Measurements from ENCODE around the gene ST6GALNAC4.

Gene ST6GALNAC4

DNA sequence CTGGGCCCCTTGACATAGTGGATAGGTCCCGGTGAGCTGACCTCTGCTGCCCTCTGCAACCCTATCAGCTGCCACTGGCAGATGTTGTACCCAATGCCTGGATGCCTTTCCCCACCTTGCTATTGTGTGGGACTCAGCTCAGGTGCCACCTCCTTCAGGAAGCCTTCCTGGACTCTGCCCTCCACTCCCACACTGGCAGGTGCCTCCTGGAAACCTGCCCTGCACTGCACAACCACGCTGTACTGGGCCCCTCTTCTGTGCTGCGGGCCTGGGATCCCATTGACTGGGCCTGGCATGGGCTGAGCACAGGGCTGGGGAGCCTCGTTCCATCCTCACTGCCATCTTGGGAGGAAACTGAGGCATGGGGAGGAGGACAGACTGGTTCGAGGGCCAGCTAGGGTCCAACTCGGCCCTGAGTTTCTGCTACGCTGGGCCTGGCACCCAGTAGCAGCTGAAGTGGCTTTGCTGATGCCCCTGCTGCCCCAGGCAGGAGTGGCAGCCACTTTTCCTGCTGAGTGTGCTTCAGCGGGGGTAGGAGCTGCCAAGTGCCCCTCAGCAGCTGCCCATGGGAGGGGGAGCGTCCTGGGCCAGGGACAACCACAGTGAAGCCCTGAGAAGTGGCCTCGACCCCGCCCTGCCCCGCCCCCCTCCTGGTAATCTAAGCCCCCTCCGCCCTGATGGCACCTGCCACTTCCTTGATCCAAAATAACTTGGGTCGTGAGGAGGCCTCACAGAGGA, 40.6 kb downstream of the ST6GALNAC4 start:
- TF ChIP-seq, protein P1, sequence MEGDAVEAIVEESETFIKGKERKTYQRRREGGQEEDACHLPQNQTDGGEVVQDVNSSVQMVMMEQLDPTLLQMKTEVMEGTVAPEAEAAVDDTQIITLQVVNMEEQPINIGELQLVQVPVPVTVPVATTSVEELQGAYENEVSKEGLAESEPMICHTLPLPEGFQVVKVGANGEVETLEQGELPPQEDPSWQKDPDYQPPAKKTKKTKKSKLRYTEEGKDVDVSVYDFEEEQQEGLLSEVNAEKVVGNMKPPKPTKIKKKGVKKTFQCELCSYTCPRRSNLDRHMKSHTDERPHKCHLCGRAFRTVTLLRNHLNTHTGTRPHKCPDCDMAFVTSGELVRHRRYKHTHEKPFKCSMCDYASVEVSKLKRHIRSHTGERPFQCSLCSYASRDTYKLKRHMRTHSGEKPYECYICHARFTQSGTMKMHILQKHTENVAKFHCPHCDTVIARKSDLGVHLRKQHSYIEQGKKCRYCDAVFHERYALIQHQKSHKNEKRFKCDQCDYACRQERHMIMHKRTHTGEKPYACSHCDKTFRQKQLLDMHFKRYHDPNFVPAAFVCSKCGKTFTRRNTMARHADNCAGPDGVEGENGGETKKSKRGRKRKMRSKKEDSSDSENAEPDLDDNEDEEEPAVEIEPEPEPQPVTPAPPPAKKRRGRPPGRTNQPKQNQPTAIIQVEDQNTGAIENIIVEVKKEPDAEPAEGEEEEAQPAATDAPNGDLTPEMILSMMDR (IDR thresholded peaks at IDR 0.05; ENCODE audit: control extremely low read depth, extremely low read depth, low read depth, missing control alignments) = no peak
- DNase-seq (ENCODE audit: extremely low spot score) = no peak
- CTCF ChIA-PET = interaction anchor here (0.9 to 1.2 kb wide), 3 partner anchors 11 to 46 kb away, joined by 3 read pairs; no protein-coding TSS in a partner anchor
- POLR2A ChIA-PET = interaction anchor here (0.6 kb wide), 1 partner anchor 46 kb away, joined by 3 read pairs; no protein-coding TSS in a partner anchor

DNA sequence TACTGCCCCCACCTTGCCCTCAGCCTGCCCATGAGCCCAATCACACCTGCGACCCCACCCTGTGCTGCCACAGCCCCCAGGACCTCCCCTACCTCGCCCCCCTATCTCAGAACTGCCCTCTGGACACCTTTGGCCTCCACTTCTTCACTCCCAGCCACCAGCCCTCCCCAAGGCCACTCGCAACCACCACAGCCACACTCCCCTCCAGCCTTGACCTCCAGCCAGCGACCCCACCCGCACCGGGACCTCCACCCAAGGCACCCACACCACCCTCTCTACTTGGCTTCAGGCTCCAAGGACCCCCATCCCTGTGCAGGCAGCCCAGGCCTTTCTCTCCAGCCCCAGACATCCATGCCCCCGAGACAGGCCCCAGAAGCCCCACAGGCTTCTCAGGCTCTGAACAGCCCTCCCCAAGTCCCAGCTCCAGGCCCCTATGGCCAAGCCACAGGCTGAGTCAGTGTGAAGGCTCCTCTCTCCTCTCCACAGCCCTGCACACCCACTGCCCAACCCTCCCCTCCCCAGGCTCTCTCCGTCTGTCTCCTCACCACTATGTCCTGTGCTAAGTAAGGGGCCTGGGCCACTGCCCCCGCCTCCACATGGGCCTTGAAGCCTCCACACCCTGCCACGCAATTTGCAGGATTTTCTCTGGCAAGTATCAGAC, 41.4 kb downstream of the ST6GALNAC4 start:
- no peak for DNase-seq (ENCODE audit: extremely low spot score)
- TF ChIP-seq, protein P1 (IDR thresholded peaks at IDR 0.05; ENCODE audit: control extremely low read depth, extremely low read depth, low read depth, missing control alignments) = no peak
- POLR2A ChIA-PET = no interaction called here
- CTCF ChIA-PET = interaction anchor here (2.0 kb wide), 1 partner anchor 41 kb away, joined by 4 read pairs; the partner anchor contains the start of gene ST6GALNAC4

DNA sequence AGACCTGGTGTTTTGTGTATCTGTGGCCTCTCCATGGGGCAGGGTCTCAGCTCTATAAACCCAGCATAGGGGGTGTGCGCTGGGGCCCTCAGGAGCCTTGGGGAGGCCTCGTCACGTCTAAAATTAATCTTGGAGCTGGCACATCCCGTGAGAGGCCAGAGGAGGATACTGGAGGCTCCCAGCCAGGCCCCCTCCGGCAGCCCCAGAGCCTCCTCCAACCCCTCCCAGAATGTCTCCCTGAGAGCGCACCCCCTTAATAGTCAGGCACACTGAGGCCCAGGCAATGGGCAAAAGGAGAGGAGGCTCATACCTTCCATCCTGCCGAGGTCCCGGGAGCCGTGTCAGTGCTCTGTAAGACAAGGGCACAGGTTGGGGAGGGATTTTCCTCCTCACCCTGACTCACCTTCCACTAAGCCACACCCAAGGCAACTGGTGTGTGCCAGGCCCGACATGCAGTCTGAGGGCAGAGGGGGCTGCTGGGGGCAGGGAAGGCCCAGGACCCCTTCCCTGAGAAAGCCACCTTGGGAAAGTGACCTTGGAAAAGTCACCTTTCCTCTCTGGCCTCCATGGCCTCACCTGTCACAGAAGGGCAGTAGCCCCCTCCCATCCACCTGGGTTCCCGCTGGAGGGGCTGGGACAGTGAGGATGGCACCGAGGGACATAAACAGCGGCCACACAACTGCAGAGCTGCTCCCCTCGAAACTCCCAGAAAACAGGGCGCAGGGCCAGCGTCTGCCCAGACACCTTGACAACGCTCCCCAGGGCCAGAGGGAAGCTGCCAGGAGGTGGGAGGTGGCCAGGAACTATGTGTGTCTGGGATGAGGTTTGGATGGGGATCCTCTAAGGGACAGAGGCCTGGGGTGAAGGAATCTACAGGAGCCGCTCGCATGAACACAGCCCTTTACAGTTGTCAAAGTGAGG, 42.3 kb downstream of the ST6GALNAC4 start:
- ChIA-PET POLR2A (no interaction called here), CTCF (interaction anchor here (1.4 to 2.0 kb wide), 4 partner anchors 8 to 140 kb away, joined by 4 to 7 read pairs (median 5); partner anchors contain the start of genes ST6GALNAC4 and TOR2A)
- no peak for DNase-seq (ENCODE audit: extremely low spot score)
- TF ChIP-seq, protein P1 (IDR thresholded peaks at IDR 0.05; ENCODE audit: control extremely low read depth, extremely low read depth, low read depth, missing control alignments) = no peak

DNA sequence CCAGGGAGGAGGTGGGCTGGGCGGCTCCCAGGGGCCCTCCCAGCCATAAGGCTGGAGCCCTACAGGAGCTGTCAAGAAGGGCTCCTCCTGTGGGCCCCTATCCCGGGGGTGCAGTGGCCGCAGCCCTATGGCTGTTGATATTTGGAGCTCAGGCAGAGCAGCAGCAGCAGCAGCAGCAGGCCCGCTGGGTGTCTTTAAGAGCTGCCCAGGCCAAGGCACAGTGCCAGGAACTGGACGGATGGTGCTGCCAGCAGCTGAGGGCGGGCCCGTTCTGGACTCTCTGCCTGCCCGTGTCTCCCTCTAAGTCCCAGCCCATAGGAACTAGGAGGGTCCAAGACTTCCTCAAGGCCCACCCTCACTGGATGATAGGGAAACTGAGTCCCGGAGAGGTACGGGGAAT, 43.0 kb downstream of the ST6GALNAC4 start:
- ChIA-PET CTCF (interaction anchor here (1.4 to 2.0 kb wide), 5 partner anchors 9 to 139 kb away, joined by 3 to 7 read pairs (median 5); partner anchors contain the start of genes ST6GALNAC4 and TOR2A), POLR2A (interaction anchor here (0.6 kb wide), 1 partner anchor 14 kb away, joined by 4 read pairs; no protein-coding TSS in a partner anchor)
- DNase-seq (ENCODE audit: extremely low spot score) = no peak
- TF ChIP-seq, protein P1 (IDR thresholded peaks at IDR 0.05; ENCODE audit: control extremely low read depth, extremely low read depth, low read depth, missing control alignments) = no peak

DNA sequence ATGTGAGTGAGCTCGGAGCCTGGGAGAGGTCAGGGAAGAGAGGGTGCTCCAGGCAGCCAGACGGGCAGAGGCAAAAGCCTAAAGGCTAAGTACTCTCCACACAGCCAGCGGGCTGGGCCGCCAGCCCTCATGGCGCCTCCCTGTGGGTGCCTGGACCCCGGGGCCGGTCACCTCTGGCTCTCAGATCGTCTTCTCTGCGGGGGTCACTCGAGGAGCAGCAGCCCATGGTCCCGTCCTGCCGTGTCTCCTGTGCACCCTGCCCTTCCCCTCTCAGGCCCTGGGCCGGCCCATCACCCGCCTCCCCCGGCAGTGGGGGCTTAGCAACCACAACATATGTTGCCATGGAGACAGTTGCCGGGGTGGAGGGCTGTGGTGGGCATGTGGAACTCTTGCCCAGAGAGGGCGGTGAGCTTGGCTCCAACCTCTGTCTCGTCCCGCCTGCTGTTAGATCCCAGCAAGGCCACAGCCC, 43.6 kb downstream of the ST6GALNAC4 start:
- TF ChIP-seq, protein P1 (IDR thresholded peaks at IDR 0.05; ENCODE audit: control extremely low read depth, extremely low read depth, low read depth, missing control alignments) = no peak
- CTCF ChIA-PET = interaction anchor here (1.4 to 2.3 kb wide), 7 partner anchors 10 to 138 kb away, joined by 3 to 12 read pairs (median 5); partner anchors contain the start of genes ST6GALNAC4 and TOR2A
- no peak for DNase-seq (ENCODE audit: extremely low spot score)
- POLR2A ChIA-PET = interaction anchor here (0.6 kb wide), 1 partner anchor 15 kb away, joined by 4 read pairs; no protein-coding TSS in a partner anchor

Data from GM10248 (cell line).